Measurements from ENCODE around the gene ARHGEF28.

ARHGEF28 gene

GRCh38 chr5:73641811-73642210, 15.8 kb downstream of the ARHGEF28 start:
- Histone ChIP-seq H3K4me3 (replicated peaks; ENCODE audit: insufficient read depth, low read length) (no peak overlapping the region), H3K27me3 (ENCODE audit: insufficient read depth, poor library complexity, severe bottlenecking) (no peaks in the 10 kb centered on the region), H3K27ac (replicated peaks) (no peak overlapping the region)
- DNase-seq (ENCODE audit: low read depth in 1 of 2, low spot score in 1 of 2): no peak
- TF ChIP-seq CTCF (IDR thresholded peaks at IDR 0.05; ENCODE audit: insufficient read depth, low read length) (no peak), POLR2AphosphoS5 (IDR thresholded peaks at IDR 0.05; ENCODE audit: low read depth) (no peak), SPI1 (IDR thresholded peaks at IDR 0.05; ENCODE audit: borderline replicate concordance, low read depth) (no peak), REST (IDR thresholded peaks at IDR 0.05; ENCODE audit: insufficient replicate concordance, low read depth) (no peak), GABPA (IDR thresholded peaks at IDR 0.05; ENCODE audit: low read depth) (no peak)

GRCh38 chr5:73642344-73642743, 16.3 kb downstream of the ARHGEF28 start:
- TF ChIP-seq SPI1 (IDR thresholded peaks at IDR 0.05; ENCODE audit: borderline replicate concordance, low read depth) (no peak), REST (IDR thresholded peaks at IDR 0.05; ENCODE audit: insufficient replicate concordance, low read depth) (no peak)
- DNase-seq (ENCODE audit: low read depth in 1 of 2, low spot score in 1 of 2): no peak
- H3K27me3 ChIP-seq (ENCODE audit: insufficient read depth, poor library complexity, severe bottlenecking): no peaks in the 10 kb centered on the region
- H3K4me3 ChIP-seq (replicated peaks; ENCODE audit: insufficient read depth, low read length): no peak overlapping the region
- no peak overlapping the region for H3K27ac ChIP-seq (replicated peaks)

- H3K27ac ChIP-seq (replicated peaks): no peak overlapping the region
- no peaks in the 10 kb centered on the region for H3K27me3 ChIP-seq (ENCODE audit: insufficient read depth, poor library complexity, severe bottlenecking)
- TF ChIP-seq REST (IDR thresholded peaks at IDR 0.05; ENCODE audit: insufficient replicate concordance, low read depth) (no peak), SPI1 (IDR thresholded peaks at IDR 0.05; ENCODE audit: borderline replicate concordance, low read depth) (no peak), GABPA (IDR thresholded peaks at IDR 0.05; ENCODE audit: low read depth) (no peak), CTCF (IDR thresholded peaks at IDR 0.05; ENCODE audit: insufficient read depth, low read length) (no peak), POLR2AphosphoS5 (IDR thresholded peaks at IDR 0.05; ENCODE audit: low read depth) (no peak)
- no peak for DNase-seq (ENCODE audit: low read depth in 1 of 2, low spot score in 1 of 2)
- H3K4me3 ChIP-seq (replicated peaks; ENCODE audit: insufficient read depth, low read length): no peak overlapping the region
These were observed 18.5 kb downstream of the ARHGEF28 start for GRCh38 chr5:73644385-73644963.

Measured in HL-60 (cell line).